Colon (tissue), 2 donors: Measurements from ENCODE around the gene TRPM8.
"Not testable (repeated sequence)": the region's sequence is repeated elsewhere in the genome, so short reads cannot be mapped to it uniquely, and the experiment has no call there.

Experiments used
- FAIRE-seq: peaks from 2 replicates; lab custom pipeline; 2012; peaks lifted over from hg19 to GRCh38; lab: Jason Lieb, UNC
- donor health status: control.
- donor health status: control.

TRPM8 gene

DNA sequence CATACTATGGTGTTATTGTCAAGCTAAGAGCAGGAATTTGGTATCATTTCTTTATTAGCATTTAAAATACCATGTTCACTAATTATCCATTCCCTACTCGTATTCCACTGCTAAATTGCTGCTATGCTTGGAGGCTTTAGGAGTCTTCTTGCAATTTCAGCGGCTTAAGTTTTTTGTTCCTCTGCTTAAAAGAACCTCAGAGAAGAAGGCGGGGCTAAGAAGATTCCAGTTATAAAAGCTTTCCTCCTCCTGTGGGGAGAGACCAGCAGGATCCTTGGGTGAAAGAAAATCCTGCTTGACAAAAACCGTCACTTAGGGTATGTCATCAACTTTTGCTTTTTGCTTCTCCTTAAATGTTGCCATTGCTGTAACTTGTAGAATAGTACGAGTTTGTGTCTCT, at the start of gene TRPM8:
TRPM8 (plus strand) TSS at position 258 of the 400 bp plus-strand sequence. CDS start 9,165 bp downstream, outside the sequence.
- no peak for FAIRE-seq

DNA sequence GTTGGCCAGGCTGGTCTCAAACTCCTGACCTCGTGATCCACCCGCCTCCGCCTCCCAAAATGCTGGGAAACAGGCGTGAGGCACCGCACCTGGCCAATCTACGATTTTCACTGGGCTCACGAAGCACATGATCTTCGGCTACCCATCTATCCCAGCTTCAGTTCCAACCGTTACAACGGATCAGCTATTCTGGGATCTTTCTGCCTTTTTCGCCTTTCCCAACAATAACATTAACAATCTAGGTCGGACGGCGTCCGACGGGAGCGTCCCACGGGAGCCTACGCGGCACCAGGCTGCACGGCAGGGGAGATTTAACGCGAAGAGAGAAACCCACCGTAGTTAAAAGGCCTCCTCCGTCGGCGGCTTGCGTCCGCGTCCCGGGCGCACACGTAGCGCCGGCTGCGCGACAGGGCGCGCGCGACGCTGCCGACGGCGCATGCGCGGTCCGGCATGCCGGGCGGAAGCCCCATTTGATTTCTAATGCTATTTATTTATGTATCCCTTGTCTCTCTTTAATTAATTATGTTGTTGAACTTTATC, 49.1 kb upstream of the TRPM8 start, which contains the start of gene MSL3B:
MSL3B (minus strand) TSS at position 394 of the 540 bp plus-strand sequence.
- no peak for FAIRE-seq

DNA sequence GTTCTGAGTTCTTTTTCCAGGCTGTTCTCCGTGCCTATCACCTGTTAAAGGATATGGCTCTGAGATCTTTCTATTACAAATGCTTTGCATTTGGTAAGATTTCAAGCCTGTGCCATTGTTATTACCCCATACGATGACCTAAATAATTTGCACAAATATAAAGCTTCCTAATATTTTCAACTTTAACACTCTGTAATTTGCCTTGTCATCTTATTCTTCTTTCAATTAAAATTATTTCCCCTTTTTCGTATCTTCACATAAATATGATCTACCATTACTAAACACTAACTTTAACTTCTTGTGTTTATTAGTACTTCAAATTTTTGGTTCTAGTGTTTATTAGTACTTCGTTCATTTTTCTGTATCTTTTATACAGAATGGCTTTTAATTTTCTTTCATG, 45.7 kb upstream of the TRPM8 start:
- FAIRE-seq = no peak

DNA sequence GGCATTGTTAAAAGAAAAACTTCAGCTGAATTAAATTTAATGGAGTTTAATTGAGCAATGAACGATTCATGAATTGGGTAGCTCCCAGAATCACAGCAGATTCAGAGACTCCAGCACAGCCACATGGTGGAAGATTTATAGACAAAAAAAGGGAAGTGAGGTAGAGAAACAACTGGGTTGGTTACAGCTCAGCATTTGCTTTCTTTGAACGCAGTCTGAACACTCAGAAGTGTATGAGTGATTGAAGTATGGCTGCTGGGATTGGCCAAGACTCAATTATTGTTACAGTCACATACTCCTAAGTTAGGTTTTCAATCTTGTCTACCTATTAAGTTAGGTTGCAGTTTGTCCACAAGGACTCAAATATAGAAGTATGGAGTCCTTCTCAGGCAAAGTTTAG, 45.0 kb upstream of the TRPM8 start:
- FAIRE-seq = not testable (repeated sequence)

DNA sequence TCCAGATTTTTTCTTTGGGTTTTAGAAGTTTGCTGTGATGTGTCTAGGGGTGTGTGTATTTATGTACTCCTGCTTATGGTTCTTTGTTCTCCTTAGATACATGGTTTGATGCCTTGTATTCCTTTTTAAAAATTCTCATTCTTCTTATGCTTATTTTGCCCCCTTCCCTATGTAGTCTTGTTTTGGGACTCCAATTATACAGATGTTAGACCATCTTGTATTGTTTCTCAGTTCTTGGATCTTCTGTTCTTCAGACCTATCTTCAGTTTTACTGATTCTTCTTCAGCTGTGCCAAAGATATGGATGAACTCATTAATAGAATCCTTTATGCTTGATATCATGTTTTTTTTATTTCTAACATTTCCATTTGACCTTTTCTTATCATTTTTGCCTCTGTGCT, 34.8 kb upstream of the TRPM8 start:
- FAIRE-seq = no peak

DNA sequence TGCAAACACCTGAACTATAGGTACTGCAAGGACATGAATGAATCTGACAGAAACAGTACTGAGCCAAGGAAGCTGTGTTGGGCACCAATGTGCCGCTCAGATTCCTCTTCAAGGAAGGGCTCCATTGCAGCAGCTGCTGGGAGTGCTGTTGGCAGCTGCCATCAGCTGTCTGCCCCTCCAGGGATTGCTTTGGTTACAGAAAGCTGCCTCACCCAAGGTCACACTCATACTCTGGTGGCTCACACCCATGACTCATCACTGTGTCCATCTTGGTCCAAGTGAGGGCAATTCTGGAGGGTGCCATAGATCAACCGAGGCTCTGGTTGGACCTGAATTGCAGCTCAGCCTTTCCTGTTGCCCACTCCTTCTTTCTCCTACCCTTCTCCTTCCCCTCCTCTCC, 24.4 kb upstream of the TRPM8 start:
- no peak for FAIRE-seq

DNA sequence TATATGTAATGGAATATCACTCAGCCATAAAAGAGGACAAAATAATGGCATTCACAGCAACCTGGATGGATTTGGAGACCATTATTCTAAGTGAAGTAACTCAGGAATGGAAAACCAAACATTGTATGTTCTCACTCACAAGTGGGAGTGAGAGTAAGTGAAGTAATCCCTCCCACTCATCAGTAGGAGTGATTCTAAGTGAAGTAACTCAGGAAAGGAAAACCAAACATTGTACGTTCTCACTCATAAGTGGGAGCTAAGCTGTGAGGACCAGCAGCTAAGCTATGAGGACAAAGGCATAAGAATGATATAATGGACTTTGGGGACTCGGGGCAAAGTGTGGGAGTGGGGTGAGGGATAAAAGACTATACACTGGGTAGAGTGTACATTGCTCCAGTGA, 20.9 kb upstream of the TRPM8 start:
- not testable (repeated sequence) for FAIRE-seq

DNA sequence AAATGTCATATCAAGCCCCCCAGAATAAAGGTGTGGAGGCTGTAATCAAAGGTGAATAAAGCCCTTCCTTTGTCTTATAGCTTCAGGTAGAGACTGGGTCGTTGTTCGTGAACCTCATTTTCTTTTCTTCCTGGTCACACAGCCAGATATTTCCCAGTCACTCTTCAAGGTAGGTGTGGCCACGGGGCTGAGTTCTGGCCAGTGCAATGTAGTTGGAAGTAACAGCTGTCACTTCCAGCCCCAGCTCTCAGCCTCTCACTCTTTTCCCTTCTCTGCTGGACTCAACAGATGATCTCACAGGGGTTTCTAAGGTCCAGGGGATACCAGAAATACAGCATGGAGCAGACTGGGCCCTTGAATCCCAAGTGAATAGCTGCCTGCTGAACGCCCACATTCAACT, 15.8 kb upstream of the TRPM8 start:
- no peak for FAIRE-seq

DNA sequence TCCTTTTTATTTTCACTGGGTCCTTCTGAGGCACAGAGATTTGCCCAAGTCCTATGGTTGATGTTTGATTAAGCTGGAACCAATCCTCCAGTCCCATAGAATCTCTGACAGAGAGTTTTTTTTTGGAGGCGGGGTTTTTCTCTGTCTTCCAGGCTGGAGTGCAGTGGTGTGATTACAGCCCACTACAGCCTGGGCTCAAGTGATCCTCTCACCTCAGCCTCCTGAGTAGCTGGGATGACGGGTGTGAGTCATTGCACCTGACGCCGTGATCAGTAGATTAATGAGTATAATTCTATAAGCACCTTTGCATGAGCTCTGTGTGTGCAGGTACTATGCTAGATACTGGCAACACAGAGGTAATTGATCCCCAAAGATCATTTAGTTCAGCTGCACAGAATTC, 15.3 kb upstream of the TRPM8 start:
- FAIRE-seq = no peak

DNA sequence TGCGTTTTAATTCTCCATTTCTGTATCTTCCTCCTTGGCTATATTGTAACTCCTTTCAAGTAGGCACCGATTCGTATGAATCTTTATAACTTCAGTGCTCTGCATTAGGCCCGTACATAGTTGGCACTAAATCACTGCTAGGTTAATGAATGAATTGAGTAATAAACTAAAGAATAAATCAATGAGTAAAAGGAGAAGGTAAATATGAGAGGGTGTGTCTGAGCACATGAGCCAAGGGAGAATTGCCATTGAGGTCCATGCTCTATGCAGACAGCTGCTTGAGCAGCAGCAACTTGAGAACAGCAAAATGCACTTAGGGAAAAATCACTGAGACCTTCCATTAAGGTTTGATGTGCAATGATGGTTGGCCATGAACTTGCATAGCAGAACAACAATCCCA, 11.2 kb upstream of the TRPM8 start:
- FAIRE-seq = no peak

DNA sequence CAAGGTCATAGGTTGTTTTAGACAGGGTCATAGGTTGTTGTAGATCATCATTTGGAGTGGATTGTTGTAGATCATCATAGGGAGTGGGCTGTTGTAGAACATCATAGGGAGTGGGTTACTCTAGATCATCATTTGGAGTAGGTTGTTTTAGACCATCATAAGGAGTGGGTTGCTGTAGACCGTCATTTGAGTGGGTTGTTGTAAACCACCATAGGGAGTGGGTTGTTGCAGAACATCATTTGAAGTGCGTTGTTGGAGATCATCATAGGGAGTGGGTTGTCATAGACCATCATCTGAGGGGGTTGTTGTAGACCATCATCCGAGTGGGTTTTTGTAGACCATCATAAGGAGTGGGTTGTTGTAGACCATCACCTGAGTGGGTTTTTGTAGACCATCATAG, 9.5 kb upstream of the TRPM8 start:
- FAIRE-seq = no peak

DNA sequence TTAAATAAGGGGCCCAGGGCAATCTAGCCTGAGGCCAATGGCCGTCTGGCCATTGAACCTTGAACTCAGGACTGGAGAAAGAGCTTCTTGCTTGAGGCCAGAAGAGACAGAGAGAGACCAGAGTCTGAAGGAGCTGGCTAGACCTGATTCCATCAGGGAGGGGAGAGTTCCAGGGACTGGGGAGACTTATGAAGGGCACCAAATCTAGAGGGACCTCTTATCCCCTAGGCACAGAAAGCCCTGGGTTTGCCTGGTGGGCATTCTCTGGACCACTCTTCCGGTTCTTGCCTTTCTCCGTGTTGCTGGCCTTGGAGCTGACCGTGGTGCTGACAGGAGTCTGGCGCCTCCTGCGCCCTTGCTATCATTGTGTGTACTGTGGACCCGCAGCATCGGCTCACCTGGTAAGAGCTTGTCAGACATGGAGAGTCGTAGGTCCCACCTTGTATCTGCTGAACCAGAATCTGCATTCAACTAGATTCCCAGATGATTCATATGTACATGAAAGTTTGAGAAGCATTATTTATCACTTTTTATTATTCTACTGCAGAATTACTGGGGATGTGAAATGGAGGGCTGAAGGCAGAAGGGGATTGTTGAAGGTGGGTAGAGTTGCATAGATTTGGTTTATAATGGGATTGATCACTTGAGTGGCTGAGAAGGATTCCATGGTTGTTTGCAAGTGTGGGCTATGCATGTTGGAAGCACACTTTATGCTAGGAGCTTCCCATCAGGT, 4.3 kb upstream of the TRPM8 start:
- FAIRE-seq = no peak

DNA sequence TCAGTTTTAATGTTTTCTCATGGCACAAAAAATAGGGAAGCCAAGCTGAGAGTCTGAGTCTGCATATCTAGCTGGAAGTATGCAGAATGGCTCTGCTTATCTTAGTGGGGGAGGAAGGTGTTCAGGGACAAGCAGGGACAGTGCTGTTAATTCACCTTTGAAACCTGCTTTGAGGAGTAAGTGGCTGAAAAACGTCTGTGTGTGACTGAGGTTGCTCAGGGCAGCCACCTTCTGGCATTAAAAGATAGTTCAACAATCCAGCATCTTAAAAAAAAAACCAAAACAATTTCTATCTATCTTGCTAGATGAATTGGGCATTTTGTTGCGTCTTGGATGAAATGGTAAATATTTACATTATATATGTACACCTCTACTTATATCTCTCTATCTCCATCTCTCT, 2.0 kb upstream of the TRPM8 start:
- no peak for FAIRE-seq

DNA sequence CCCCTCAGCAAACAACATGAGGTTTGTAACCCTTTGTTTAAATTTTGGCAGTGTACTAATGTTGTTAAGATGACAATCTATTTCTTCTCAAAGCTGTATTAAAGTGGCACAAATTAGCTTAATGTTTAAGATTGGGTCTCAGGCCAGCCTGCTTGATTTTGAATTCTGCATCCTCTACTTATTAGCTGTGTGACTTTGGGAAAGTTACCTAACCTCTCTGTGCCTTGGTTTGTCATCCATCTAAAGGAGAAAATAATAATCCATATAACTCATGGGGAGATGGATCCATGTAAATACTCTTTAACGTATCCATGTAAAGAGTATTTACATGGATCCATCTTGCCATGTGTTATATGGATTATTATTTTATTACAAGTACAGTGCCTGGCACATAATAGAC, 2.1 kb downstream of the TRPM8 start:
- no peak for FAIRE-seq

DNA sequence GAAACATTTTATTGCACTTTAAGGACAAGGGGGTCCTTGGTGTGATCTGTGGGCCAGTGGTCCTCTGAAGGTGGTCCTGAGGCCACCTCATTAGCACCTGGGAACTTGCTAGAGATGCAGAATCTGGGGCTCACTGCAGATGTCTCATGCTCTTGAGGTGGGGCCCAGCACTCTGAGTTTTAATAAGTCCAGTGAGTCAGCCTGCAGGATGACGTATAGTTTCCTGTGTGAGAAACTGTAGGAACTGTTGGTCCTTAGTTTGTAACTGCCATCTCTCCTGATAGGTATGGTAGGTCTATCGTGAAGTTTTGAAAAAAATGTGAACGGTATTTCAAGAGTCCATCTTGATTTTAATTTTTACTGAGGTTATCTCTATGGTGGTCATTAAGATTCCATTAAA, 2.8 kb downstream of the TRPM8 start:
- FAIRE-seq = no peak

DNA sequence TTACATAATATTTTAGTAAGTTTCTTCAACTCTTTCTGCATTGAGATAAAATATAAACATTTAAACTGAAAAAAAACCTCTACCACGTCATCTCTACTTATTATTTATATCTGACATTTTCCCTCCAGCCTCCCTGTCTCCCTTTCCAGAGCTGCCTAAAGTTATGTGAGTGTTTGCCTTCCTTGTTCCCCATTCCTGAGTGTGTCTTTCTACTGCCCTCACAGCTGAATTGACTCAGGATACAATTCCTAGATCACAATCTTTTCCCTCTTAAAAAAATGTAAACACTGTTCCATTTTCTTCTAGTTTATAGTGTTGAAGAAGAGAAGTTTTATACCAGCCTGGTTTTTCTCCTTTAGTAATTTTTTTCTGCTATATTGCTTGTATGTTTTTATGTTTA, 5.3 kb downstream of the TRPM8 start:
- no peak for FAIRE-seq

DNA sequence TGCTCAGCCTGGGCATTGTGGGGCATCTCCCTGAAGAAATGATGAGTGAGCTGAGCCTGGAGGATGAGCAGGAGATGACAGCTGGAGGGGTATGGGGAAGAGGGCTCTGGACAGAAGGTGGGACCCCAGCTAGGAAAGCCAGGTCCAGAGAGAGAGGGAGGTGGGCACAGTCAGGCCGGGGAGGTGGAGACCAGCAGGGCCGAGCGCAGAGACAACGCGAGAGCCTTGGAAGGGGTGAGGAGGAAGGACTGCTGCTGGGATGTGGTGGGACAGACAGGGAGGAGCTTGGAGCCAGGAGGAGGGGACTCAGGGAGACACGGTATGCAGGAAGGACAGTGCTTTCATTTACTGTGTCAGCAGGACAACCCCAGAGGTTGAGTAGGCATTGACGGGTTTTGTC, 8.2 kb downstream of the TRPM8 start:
- FAIRE-seq = no peak

DNA sequence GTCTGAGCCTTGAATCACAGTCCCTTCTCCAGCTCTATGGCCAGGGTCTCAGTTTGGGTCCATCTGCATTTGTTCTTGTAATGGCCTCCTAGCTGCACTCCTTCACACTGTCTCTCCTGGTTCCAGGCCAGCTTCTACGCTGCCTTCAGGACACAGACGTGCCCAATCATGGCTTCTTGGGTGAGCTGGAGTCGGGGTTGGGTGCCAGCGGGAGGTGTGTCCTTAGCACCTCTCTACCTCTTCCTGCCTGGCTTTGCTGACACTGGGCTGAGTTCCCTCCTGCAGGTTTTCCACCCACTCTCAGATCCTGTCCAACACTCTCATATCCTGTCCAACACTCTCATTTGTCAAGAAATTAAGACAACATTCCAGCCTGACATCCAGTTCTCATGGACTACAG, 9.6 kb downstream of the TRPM8 start:
- no peak for FAIRE-seq

DNA sequence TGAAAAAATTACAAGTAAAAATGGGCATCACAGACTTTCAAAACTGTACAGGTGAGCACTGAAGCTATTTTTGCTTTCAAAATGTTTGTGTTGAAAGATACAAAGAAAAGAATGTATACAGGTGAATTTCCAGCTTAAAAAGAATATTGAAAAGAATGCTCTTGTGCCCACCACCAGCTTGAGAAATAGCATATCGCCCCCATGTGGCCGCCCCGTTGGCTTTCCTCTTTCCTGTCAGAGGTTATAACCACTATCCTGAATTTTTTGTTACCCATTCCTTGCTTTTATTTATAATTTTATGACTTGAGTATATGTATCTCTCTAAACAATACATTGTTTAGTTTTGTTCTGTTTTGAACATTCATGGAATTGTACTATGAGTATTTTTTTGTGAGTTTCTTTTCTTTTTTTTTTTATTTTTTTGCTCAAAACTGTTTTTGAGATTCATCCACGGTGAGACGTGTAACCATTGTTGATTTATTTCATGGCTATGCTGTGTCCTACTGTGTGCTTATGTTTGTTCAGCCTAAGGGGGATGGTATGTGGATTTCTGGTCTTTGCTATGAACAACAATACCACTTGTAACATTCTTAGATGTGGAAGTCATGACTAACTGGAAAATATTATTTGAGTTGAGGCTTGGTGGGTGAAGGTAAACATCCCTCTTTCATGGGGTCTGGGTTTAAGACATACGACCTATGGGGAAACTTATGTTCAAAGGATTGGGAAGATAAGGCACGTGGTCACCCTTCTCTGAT, 11.6 kb downstream of the TRPM8 start:
- no peak for FAIRE-seq

DNA sequence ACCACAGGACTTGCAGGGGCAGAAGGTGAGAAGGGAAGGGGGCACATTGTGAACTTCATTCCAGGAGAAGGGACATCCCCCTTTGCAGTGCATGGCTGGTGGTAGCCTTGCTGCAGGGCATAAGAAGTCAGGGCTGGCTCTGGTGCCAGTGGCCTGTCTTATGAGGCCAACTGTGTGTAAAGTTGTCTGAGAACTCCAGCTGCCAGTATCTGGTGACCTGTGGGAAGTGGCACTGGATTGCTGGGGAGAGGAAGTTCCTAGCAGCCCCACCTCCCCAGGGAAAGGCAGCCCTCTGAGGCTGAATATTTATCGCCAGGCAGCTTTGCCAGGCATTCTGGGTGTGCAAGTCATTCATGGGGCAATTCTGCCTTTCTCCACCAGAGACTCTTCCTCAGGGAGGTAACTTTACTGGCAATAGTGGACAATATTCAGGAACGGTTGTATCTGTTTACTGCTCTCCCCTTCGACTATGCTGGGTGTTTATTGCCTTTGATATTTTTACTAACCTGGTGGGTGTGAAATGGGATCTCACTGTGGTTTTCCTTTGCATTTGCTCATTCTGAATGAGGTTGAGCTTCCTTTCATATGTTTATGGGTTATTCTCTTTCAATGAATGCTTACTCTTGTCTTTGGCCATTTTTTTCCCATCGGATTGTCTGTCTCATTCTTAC, 12.3 kb downstream of the TRPM8 start:
- no peak for FAIRE-seq

DNA sequence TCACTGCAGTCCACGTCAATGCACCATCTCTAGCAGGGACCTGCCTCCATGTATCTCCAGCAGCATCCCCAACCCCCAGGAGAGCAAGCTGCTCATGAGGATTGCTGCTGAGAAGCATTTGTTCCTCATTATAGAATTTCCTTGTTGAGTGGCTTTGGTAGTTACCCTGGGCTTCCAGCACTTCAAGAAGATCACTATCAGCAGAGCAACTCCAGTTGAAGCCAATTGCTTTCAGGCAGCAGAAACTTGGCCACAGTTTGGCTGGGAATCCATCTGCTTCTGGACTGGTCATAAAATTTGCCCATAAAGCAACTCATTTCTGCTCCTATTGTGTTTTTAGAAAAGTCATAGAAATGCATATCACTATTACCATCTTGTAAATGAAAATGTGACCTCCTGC, 17.4 kb downstream of the TRPM8 start:
- FAIRE-seq = no peak

DNA sequence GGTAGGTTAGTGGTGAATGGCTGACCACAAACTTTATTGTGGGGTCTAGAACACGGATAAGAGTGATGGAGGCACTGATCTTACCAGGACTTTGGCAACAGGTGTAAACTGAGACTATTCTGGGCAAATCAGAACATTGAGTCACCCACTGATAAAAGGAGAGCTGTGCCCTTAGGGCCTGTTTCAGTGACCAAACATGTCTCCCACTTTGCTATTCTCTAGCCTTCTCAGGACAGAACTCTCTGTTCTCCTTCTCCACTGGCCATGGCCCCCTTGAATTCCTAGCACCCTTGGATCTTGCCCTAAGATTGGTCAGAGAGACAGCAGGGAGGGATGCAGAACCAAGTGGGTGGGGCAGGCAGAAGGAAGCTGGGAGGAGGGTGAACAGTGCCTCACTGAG, 18.3 kb downstream of the TRPM8 start:
- no peak for FAIRE-seq

DNA sequence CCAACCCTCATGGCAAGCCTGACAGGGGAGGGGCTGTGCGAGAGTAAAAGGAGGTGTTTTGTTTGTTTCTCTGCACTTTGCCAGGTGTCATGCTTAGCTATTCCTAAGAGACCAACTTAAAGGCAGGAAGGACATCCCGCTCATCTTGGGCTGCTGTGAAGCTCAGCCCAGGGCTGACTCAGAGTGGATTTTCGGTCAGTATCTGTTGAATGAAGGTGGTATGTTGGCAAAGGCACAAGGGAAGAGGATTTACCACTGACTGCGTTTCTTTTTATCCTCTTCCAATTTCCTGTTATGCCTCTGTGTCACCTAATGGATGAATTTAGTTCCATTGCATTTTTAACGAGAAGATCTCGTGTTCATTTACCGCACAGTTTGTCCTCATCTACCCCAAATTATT, 18.9 kb downstream of the TRPM8 start:
- FAIRE-seq = no peak
